ENCODE data around the gene ELF2.

DNA sequence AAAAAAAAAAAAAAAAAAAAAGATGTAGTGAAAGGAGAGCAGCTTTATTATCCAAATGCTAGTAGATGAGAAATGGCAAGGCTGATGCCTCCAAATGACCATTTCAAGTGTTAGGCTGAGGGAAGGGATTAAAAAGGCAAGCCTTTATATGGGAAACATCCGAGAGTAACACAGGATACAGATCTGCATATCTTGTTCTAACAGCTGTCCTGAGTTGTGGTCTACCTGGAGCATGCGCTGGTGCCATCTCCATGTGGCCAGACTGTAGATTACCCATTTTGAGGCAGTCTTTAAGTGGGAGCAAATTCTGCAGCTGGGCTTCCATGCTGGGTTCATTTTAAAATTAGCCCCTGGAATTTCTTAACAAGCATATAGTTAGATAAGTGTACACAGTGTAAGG is 26.0 kb upstream of the ELF2 start:
- TF ChIP-seq CTCF (IDR thresholded peaks at IDR 0.05) (no peak), EP300 (IDR thresholded peaks at IDR 0.05) (no peak), POLR2A (IDR thresholded peaks at IDR 0.05) (no peak)
